HG03097 (cell line): ENCODE results near the gene TTYH1.

Experiments used
- ATAC-seq: cut with Tn5 transposase; IDR thresholded peaks from one replicate; pipeline ENCODE4 v1.9.1; 2021; ENCODE audit not compliant: unreplicated experiment, low FRiP score

Gene TTYH1

GRCh38 chr19:54391589-54392061 lies 23.6 kb upstream of the TTYH1 start:
- no peak for ATAC-seq

GRCh38 chr19:54392105-54392504 lies 23.2 kb upstream of the TTYH1 start:
- ATAC-seq = no peak

- no peak for ATAC-seq
Observed at GRCh38 chr19:54393381-54393780, 21.9 kb upstream of the TTYH1 start.

GRCh38 chr19:54395685-54396084 lies 19.6 kb upstream of the TTYH1 start:
- no peak for ATAC-seq

GRCh38 chr19:54399189-54399588 lies 16.1 kb upstream of the TTYH1 start:
- ATAC-seq = no peak

GRCh38 chr19:54400913-54401312 lies 14.4 kb upstream of the TTYH1 start:
- ATAC-seq = no peak

- no peak for ATAC-seq
Observed at GRCh38 chr19:54403054-54403453, 12.2 kb upstream of the TTYH1 start.

GRCh38 chr19:54405628-54406027 lies 9.6 kb upstream of the TTYH1 start:
- no peak for ATAC-seq

- no peak for ATAC-seq
Observed at GRCh38 chr19:54407780-54408179, 7.5 kb upstream of the TTYH1 start.

- ATAC-seq = no peak
Observed at GRCh38 chr19:54408456-54409026, 6.7 kb upstream of the TTYH1 start.

GRCh38 chr19:54411033-54411432 lies 4.2 kb upstream of the TTYH1 start:
- ATAC-seq = no peak

GRCh38 chr19:54412877-54413276 lies 2.4 kb upstream of the TTYH1 start:
- no peak for ATAC-seq

GRCh38 chr19:54414156-54414555 lies 1.1 kb upstream of the TTYH1 start:
- ATAC-seq = no peak

- no peak for ATAC-seq
Observed at GRCh38 chr19:54415901-54416673, 823 bp downstream of the TTYH1 start.

- ATAC-seq = no peak
Observed at GRCh38 chr19:54416695-54417491, 1.6 kb downstream of the TTYH1 start.

- peak; percentile 43 for ATAC-seq
Observed at GRCh38 chr19:54418030-54418929, 3.0 kb downstream of the TTYH1 start.

- ATAC-seq = no peak
Observed at GRCh38 chr19:54418930-54419800, 3.9 kb downstream of the TTYH1 start.

- no peak for ATAC-seq
Observed at GRCh38 chr19:54420068-54420382, 4.8 kb downstream of the TTYH1 start.

- ATAC-seq = no peak
Observed at GRCh38 chr19:54420383-54421168, 5.3 kb downstream of the TTYH1 start.
